Choroid plexus epithelial cell (primary cell): ENCODE results near the gene PEX26.
"Not testable (repeated sequence)": the region's sequence is repeated elsewhere in the genome, so short reads cannot be mapped to it uniquely, and the experiment has no call there.

Source experiments
- DNase-seq: peaks from one replicate; pipeline ENCODE4 v3.0.0-alpha.2; 2010; ENCODE audit warnings: low read depth
- H3K4me3 ChIP-seq: 2 replicates; pipeline ENCODE4 v1.5.1; 2011; ENCODE audit warnings: low read depth, mild to moderate bottlenecking, control low read depth, low read length, moderate library complexity
- CTCF ChIP-seq: conservative IDR thresholded peaks from 2 replicates; pipeline ENCODE4 v1.5.1; 2011; ENCODE audit warnings: low read depth, mild to moderate bottlenecking, control low read depth, inconsistent platforms, low read length, moderate library complexity

Gene PEX26

GRCh38 chr22:18073467-18073866 is 4.3 kb upstream of the PEX26 start:
- TF ChIP-seq CTCF = no peak
- H3K4me3 ChIP-seq = no peak overlapping the region
- no peak for DNase-seq

DNA sequence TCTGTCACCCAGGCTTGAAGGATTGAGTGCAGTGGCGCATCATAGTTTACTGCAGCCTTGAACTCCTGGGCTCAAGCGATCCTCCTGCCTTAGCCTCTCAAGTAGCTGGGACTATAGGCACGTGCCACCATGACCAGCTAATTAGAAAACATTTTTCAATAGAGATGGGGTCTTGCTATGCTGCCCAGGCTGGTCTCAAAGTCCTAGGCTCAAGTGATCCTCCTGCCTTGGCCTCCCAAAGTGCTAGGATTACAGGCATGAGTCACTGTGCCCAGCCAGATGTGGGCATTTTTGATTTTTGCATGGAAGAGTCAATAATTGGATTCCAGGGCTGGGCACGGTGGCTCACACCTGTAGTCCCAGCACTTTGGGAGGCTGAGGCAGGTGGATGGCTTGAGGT is 3.9 kb upstream of the PEX26 start:
- H3K4me3 ChIP-seq, DNase-seq: not testable (repeated sequence)

GRCh38 chr22:18075101-18075719 is 2.6 kb upstream of the PEX26 start:
- no peak overlapping the region for H3K4me3 ChIP-seq
- DNase-seq = no peak
- no peak for TF ChIP-seq CTCF

DNA sequence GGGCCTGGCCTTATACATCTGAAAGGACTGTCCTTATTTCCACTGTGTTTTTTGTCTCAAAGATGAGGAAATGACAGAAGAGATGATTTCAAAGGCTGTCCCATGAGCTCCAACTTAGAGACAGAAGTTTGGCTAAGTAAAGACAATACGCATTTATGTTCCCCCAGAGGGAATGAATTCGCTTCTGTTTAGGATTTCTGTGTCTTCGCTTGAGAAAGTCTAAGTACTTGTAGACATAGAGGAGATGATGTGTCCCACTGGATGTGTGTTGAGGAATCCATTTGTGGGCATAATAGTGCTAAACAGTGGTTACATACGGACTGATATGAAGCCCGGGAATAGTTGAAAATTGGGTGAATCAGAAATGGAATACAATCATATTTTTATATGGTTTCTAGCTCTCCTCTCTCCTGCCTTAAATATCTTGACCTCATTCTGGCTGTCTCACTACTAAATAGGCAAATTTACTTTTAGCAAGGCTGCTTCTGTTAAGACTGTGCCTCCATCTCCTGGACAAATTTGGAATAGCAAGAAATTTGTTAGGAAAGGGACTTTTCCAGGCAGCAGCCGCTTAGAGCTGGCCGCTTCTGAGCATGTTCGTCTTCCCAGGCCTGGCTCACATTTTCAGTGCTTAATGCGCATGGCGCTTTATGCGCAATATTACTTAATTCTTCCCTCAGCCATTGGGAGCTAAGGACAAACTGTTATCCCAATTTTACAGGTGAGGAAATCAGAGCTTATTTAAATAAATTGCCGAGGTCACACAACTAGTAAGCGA is 1.9 kb upstream of the PEX26 start:
- no peak overlapping the region for H3K4me3 ChIP-seq
- DNase-seq = peak; percentile 95
- TF ChIP-seq CTCF = peak; percentile 83

- TF ChIP-seq CTCF = no peak
- no peak for DNase-seq
- peak overlapping the region; percentile 98 for H3K4me3 ChIP-seq
These were observed 627 bp upstream of the PEX26 start for GRCh38 chr22:18077087-18077638.

DNA sequence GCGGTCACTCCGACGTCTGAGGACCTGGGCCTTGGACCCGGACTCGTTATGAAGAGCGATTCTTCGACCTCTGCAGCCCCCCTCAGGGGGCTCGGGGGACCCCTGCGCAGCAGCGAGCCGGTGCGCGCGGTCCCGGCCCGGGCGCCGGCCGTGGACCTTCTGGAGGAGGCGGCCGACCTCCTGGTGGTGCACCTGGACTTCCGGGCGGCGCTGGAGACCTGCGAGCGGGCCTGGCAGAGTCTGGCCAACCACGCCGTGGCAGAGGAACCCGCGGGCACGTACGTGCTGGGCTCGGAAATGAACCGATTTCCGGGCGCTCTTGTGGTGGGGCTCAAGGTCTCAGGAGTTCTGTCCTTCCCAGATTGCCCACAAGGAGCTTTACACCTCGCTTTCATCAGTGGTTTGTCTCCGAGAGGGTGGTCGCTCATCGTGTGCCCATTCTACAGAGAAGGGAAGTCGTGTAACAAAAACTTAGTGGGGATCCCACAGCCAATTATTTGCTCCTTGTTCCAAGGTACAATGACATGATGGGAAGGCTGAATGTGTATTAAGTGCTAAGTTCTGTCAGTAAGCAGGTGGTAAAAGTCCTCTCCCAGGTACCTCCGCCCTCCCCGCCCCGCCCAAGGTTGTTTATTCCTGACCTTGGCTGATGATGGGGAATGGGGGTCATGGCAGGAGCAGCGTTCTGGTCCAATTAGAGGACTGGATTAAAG is 695 bp downstream of the PEX26 start:
- TF ChIP-seq CTCF = no peak
- peak overlapping the region; percentile 98 for H3K4me3 ChIP-seq
- peak; percentile 30 for DNase-seq

DNA sequence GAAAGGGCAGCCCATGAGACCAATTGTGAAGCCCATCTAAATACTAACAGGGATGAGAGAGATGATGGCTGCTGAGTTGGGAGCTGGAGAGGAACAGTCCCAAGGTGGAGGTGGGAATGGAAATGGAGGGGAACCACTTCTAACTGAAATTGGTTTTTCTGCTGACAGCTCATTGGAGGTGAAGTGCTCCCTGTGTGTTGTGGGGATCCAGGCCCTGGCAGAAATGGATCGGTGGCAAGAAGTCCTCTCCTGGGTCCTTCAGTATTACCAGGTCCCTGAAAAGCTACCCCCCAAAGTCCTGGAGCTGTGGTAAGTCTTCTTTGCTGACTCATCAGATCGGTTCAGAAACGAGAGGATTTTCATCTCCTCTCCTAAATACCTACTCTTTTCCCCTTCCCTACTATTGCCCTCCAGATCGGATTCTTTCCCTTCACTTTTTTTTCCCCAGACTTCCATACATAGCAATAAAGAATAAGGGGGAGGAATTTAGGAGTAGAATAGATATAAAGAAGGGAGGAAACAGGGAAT is 2.0 kb downstream of the PEX26 start:
- TF ChIP-seq CTCF = no peak
- H3K4me3 ChIP-seq = no peak overlapping the region
- DNase-seq = no peak
